ENCODE data around the gene CD36. TPM values are rescaled to one million over a fixed set of nuclear protein-coding genes. Genes with fewer than 3 reads are reported as not detected.

CD36 gene
- total and polyA plus RNA-seq, 2 experiments from 2014 or later, result 0.40 to 1.8 TPM

- Mint-ChIP-seq H3K36me3 (ENCODE audit: low read depth) (peaks cover 4% of the 10 kb centered on the region; the same call in 1 of the 3 replicates), H3K27ac (no peak overlapping the region), H3K27me3 (ENCODE audit: insufficient read depth, low read depth, poor library complexity) (no peaks in the 10 kb centered on the region), H3K4me3 (no peak overlapping the region), H3K4me1 (peaks cover 8% of the 10 kb centered on the region), H3K9me3 (peaks cover 8% of the 10 kb centered on the region)
- no peaks in the 10 kb centered on the region for H3F3A ChIP-seq (replicated peaks; ENCODE audit: low read depth)
- H3K4me3 ChIP-seq, result no peak overlapping the region
- no peaks in the 10 kb centered on the region; the same call in 1 of the 2 replicates for H3K9me2 ChIP-seq (ENCODE audit: insufficient read depth)
- TF ChIP-seq ZNF114 (CRISPR knock-in tag; IDR thresholded peaks at IDR 0.05), result no peak
- TF ChIP-seq POLR2AphosphoS5 (IDR thresholded peaks at IDR 0.05; ENCODE audit: low read depth), result no peak
- no peak for TF ChIP-seq JUNB (IDR thresholded peaks at IDR 0.05; ENCODE audit: unreplicated experiment)
- TF ChIP-seq ZNF331 (CRISPR knock-in tag; IDR thresholded peaks at IDR 0.05; ENCODE audit: low read depth), result no peak
- TF ChIP-seq CREB1 (CRISPR knock-in tag; IDR thresholded peaks at IDR 0.05; ENCODE audit: low read depth), result no peak
- TF ChIP-seq ETS1 (IDR thresholded peaks at IDR 0.05), result no peak
- no peak for TF ChIP-seq STAT1 (IDR thresholded peaks at IDR 0.05; ENCODE audit: unreplicated experiment)
- no peak for TF ChIP-seq ZNF462 (CRISPR knock-in tag; IDR thresholded peaks at IDR 0.05)
- TF ChIP-seq EZH2phosphoT487 (IDR thresholded peaks at IDR 0.05; ENCODE audit: unreplicated experiment), result no peak
- TF ChIP-seq CTCF (conservative IDR thresholded peaks at IDR 0.05; ENCODE audit: low read depth in 2 of 2), result no peak
- TF ChIP-seq REST (IDR thresholded peaks at IDR 0.05; ENCODE audit: unreplicated experiment), result no peak
- TF ChIP-seq EZH2 (IDR thresholded peaks at IDR 0.05; ENCODE audit: low read depth, unreplicated experiment), result no peak
- no peak for TF ChIP-seq NANOG (IDR thresholded peaks at IDR 0.05; ENCODE audit: borderline replicate concordance)
- ATAC-seq (no peak), DNase-seq (ENCODE audit: low spot score) (no peak)
- H4K20me1 ChIP-seq (replicated peaks; ENCODE audit: insufficient read depth), result no peaks in the 10 kb centered on the region
- H3K36me3 ChIP-seq (ENCODE audit: insufficient read depth), result no peaks in the 10 kb centered on the region
- H3K4me2 ChIP-seq, result no peak overlapping the region
- H3K27me3 ChIP-seq (ENCODE audit: insufficient read depth), result no peaks in the 10 kb centered on the region
- H2AFZ ChIP-seq, result no peak overlapping the region
- no peak overlapping the region for H3K27ac ChIP-seq (ENCODE audit: low read depth)
- no peaks in the 10 kb centered on the region for H3K79me2 ChIP-seq (replicated peaks; ENCODE audit: insufficient read depth)
- peaks cover 5% of the 10 kb centered on the region for H3K4me1 ChIP-seq (ENCODE audit: insufficient read depth)
Observed at GRCh38 chr7:80622541-80622940, 15.9 kb upstream of the CD36 start.
